Measurements from ENCODE around the gene EPHB2.

EPHB2 gene

GRCh38 chr1:22865736-22866135, 155.1 kb downstream of the EPHB2 start:
- no peaks in the 10 kb centered on the region for H3K9me3 ChIP-seq
- TF ChIP-seq, protein P1, sequence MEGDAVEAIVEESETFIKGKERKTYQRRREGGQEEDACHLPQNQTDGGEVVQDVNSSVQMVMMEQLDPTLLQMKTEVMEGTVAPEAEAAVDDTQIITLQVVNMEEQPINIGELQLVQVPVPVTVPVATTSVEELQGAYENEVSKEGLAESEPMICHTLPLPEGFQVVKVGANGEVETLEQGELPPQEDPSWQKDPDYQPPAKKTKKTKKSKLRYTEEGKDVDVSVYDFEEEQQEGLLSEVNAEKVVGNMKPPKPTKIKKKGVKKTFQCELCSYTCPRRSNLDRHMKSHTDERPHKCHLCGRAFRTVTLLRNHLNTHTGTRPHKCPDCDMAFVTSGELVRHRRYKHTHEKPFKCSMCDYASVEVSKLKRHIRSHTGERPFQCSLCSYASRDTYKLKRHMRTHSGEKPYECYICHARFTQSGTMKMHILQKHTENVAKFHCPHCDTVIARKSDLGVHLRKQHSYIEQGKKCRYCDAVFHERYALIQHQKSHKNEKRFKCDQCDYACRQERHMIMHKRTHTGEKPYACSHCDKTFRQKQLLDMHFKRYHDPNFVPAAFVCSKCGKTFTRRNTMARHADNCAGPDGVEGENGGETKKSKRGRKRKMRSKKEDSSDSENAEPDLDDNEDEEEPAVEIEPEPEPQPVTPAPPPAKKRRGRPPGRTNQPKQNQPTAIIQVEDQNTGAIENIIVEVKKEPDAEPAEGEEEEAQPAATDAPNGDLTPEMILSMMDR (IDR thresholded peaks at IDR 0.05): no peak

GRCh38 chr1:22866868-22867267, 156.2 kb downstream of the EPHB2 start:
- H3K36me3 ChIP-seq: no peaks in the 10 kb centered on the region
- H3K9me3 ChIP-seq: no peaks in the 10 kb centered on the region
- H3K4me3 ChIP-seq (ENCODE audit: low read depth in 1 of 2, low read length in 1 of 2): no peak overlapping the region
- H3K27me3 ChIP-seq: no peaks in the 10 kb centered on the region
- no peak overlapping the region for H3K27ac ChIP-seq
- TF ChIP-seq, protein P1 (IDR thresholded peaks at IDR 0.05): no peak
- no peaks in the 10 kb centered on the region for H3K4me1 ChIP-seq (ENCODE audit: control insufficient read depth in 1 of 2, insufficient read depth in 1 of 2, low read depth in 1 of 2, low read length in 1 of 2)

More at GRCh38 chr1:22865736-22866135, 155.1 kb downstream of the EPHB2 start:
- Histone ChIP-seq H3K27ac (no peak overlapping the region), H3K4me1 (ENCODE audit: control insufficient read depth in 1 of 2, insufficient read depth in 1 of 2, low read depth in 1 of 2, low read length in 1 of 2) (no peaks in the 10 kb centered on the region), H3K27me3 (no peaks in the 10 kb centered on the region), H3K36me3 (no peaks in the 10 kb centered on the region), H3K4me3 (ENCODE audit: low read depth in 1 of 2, low read length in 1 of 2) (no peak overlapping the region)

- TF ChIP-seq, protein P1 (IDR thresholded peaks at IDR 0.05): no peak
- Histone ChIP-seq H3K4me1 (ENCODE audit: control insufficient read depth in 1 of 2, insufficient read depth in 1 of 2, low read depth in 1 of 2, low read length in 1 of 2) (no peaks in the 10 kb centered on the region), H3K27ac (no peak overlapping the region), H3K27me3 (no peaks in the 10 kb centered on the region), H3K9me3 (no peaks in the 10 kb centered on the region), H3K36me3 (no peaks in the 10 kb centered on the region), H3K4me3 (ENCODE audit: low read depth in 1 of 2, low read length in 1 of 2) (no peak overlapping the region)
Measured at GRCh38 chr1:22868331-22868730, 157.7 kb downstream of the EPHB2 start.

- TF ChIP-seq, protein P1 (IDR thresholded peaks at IDR 0.05): no peak
- Histone ChIP-seq H3K4me3 (ENCODE audit: low read depth in 1 of 2, low read length in 1 of 2) (no peak overlapping the region), H3K9me3 (no peaks in the 10 kb centered on the region), H3K27ac (no peak overlapping the region), H3K4me1 (ENCODE audit: control insufficient read depth in 1 of 2, insufficient read depth in 1 of 2, low read depth in 1 of 2, low read length in 1 of 2) (no peaks in the 10 kb centered on the region), H3K36me3 (no peaks in the 10 kb centered on the region), H3K27me3 (no peaks in the 10 kb centered on the region)
Measured at GRCh38 chr1:22869325-22869724, 158.7 kb downstream of the EPHB2 start.

DNA sequence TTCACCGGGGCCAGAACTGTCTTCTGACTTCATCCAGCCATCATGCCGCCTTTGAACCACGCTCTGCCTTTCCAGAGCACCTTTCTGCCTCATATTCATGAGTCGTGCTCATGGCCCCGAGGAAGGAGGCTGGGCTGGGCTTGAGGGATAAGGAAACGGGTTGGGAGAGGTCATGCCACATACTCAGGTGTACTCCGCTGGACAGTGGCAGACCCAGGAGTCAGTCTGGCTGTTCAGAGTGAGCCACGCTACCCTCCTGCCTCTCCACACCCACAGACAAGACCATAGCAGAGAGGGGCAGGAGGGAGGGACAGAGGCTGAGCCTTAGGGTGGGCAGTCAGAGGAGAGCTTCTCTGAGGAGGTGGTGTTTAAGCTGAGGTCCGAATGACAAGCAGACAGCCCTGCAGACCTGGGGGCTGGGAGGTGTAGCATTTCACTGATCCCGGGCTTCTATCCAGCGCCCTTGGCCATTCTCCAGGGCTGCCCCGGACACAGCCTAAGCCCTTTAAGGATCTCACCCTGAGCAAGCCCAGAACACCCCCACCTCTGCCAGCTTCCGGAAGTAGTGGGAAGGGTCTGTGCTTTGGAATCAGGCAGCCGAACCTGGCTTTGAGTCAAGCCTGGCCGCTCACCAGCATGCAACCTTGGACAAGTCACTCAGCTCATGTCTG, 159.7 kb downstream of the EPHB2 start:
- no peak overlapping the region for H3K4me3 ChIP-seq (ENCODE audit: low read depth in 1 of 2, low read length in 1 of 2)
- H3K36me3 ChIP-seq: no peaks in the 10 kb centered on the region
- H3K27me3 ChIP-seq: no peaks in the 10 kb centered on the region
- no peaks in the 10 kb centered on the region for H3K9me3 ChIP-seq
- TF ChIP-seq, protein P1 (IDR thresholded peaks at IDR 0.05): no peak
- no peak overlapping the region for H3K27ac ChIP-seq
- no peaks in the 10 kb centered on the region for H3K4me1 ChIP-seq (ENCODE audit: control insufficient read depth in 1 of 2, insufficient read depth in 1 of 2, low read depth in 1 of 2, low read length in 1 of 2)
